Heart left ventricle (tissue), 16 donors: ENCODE data around the gene CDHR3. TPM values are rescaled to one million over a fixed set of nuclear protein-coding genes. Genes with fewer than 3 reads are reported as not detected.

Experiments used
- ATAC-seq, 4 donors: fragments of 200-7000 bp; cut with Tn5 transposase; one replicate each; pipeline ENCODE4 v1.9.1; 2020 to 2022; ENCODE audit warnings: moderate library complexity in 4 of 4, mild to moderate bottlenecking in 3 of 4, moderate number of reproducible peaks in 1 of 4
- DNase-seq, 5 donors: peaks; one replicate each; pipeline ENCODE4 v3.0.0-alpha.2; 2020
- H3K27ac ChIP-seq, 12 donors: fragments of 200-600 bp; sonication (generic) in 4 of 12; one replicate each; pipeline versions ENCODE4 v1.5.0 to v1.8.0; 2016 to 2022; ENCODE audit warnings: mild to moderate bottlenecking in 2 of 12
- H3K27me3 ChIP-seq, 9 donors: fragments of 200-600 bp; sonication (generic) in 2 of 9; one replicate each; pipeline versions ENCODE4 v1.5.1 to v1.8.0; 2016 to 2022; ENCODE audit warnings: mild to moderate bottlenecking in 3 of 9
- H3K36me3 ChIP-seq, 9 donors: fragments of 200-600 bp; sonication (generic) in 2 of 9; one replicate each; pipeline versions ENCODE4 v1.5.0 to v1.8.0; 2018 to 2022; ENCODE audit warnings: mild to moderate bottlenecking in 2 of 9
- H3K4me1 ChIP-seq, 12 donors: fragments of 200-600 bp; sonication (generic) in 4 of 12; one replicate each; pipeline versions ENCODE4 v1.5.0 to v1.8.0; 2016 to 2022; ENCODE audit warnings: mild to moderate bottlenecking in 3 of 12
- H3K4me3 ChIP-seq, 12 donors: fragments of 200-600 bp; sonication (generic) in 4 of 12; one replicate each; pipeline versions ENCODE4 v1.5.0 to v1.8.0; 2017 to 2022; ENCODE audit warnings: mild to moderate bottlenecking in 9 of 12, moderate library complexity in 4 of 12
- H3K9me3 ChIP-seq, 12 donors: fragments of 200-600 bp; sonication (generic) in 4 of 12; one replicate each; pipeline versions ENCODE4 v1.5.0 to v1.8.0; 2016 to 2022; ENCODE audit warnings: mild to moderate bottlenecking in 1 of 12
- POLR2A ChIP-seq, 2 donors: fragments of 450-650 bp; IDR thresholded peaks; one replicate each; pipeline ENCODE4 v1.6.1; 2017; ENCODE audit warnings: antibody characterized with exemption in 2 of 2, mild to moderate bottlenecking in 2 of 2, moderate library complexity in 2 of 2
- WGBS, 4 donors: extraction: QIAGEN DNeasy Blood & Tissue Kit in 2 of 4; methylation state at CpG; one replicate each; pipeline versions ENCODE4 v1.1.5 to v1.1.7; 2013 to 2018; 5-methylcytosine and 5-hydroxymethylcytosine counted together
- intact Hi-C, 10 donors: fragments of 100-400 bp; cut with DNase I; formaldehyde crosslinking; loops; one replicate each; pipeline versions ENCODE4 v1.11.1 to v1.14.2; 2022
- polyA plus RNA-seq, 2 donors: library from polyadenylated mRNA; stranded (reverse); fragments of 200-250 nt; gene quantifications; one replicate each; pipeline ENCODE4 v1.2.3, GENCODE V29; 2013
- total RNA-seq, 9 donors: library from RNA; depleted of rRNA in 2 of 9; stranded (reverse); fragments of >200 nt in 2 of 9; fragmentation: NEBNext Ultra II Directional in 3 of 9; extraction: Animal tissue kit (Norgen Biotek cat#: 25700) in 3 of 9; gene quantifications; one replicate each; pipeline versions ENCODE4 v1.1.0 to v1.2.4, GENCODE V29; 2016 to 2023
- TF ChIP-seq, protein P1 (sequence below), 12 donors: fragments of 200-600 bp; sonication (generic) in 4 of 12; IDR thresholded peaks; one replicate each; pipeline versions ENCODE4 v1.5.0 to v1.8.0; 2018 to 2022; ENCODE audit warnings: antibody characterized with exemption in 12 of 12, mild to moderate bottlenecking in 5 of 12
- donor health status: ischemic (EF 13 %, LVEDD 7.1; RV severe dilation, severe dysfunction).
- donor health status: healthy with polysubstance abuse.
- donor health status: DM: no; HTN: yes; CAD: no.
- donor health status: DM: no; HTN: no; CAD: no.
- donor health status: ischemic (EF 25% LVEDD 6.9; RV normal size, moderate dysfunction).
- donor health status: ischemic (EF 25% LVEDD 5.7; RV mildly dilated, moderate dysfunction).
- donor health status: healthy.
- donor health status: DM: yes; HTN: yes; CAD: no.
- donor health status: ischemic (EF 35%, LVEDD 5.7; RV mildly dilated, moderate dysfunction).
- donor health status: nonischemic (EF 11% LVEDD 7.7; RV severe dilation, severe dysfunction).
- donor health status: DM: yes; HTN: yes; CAD: no.
- donor health status: PGD.
- donor health status: ischemic (EF 29% LVEDD 5.4; RV normal size, mild dysfunction).
- donor health status: nonischemic (EF 23%, LVEDD 6.1; RV moderate dilation, normal function).

The CDHR3 gene
- total and polyA plus RNA-seq, 11 donors: 0.60 to 6.1 (median 1.4) TPM

- no peak for DNase-seq
- H3K27me3 ChIP-seq: peaks cover 0 to 4% (median 0%) of the 10 kb centered on the region in 9 donors
- H3K27ac ChIP-seq: no peak overlapping the region
- peaks cover 0 to 11% (median 6%) of the 10 kb centered on the region in 12 donors for H3K4me1 ChIP-seq
- peaks cover 0 to 7% (median 0%) of the 10 kb centered on the region in 12 donors for H3K9me3 ChIP-seq
- TF ChIP-seq POLR2A (IDR thresholded peaks at IDR 0.05): no peak
- TF ChIP-seq, protein P1, sequence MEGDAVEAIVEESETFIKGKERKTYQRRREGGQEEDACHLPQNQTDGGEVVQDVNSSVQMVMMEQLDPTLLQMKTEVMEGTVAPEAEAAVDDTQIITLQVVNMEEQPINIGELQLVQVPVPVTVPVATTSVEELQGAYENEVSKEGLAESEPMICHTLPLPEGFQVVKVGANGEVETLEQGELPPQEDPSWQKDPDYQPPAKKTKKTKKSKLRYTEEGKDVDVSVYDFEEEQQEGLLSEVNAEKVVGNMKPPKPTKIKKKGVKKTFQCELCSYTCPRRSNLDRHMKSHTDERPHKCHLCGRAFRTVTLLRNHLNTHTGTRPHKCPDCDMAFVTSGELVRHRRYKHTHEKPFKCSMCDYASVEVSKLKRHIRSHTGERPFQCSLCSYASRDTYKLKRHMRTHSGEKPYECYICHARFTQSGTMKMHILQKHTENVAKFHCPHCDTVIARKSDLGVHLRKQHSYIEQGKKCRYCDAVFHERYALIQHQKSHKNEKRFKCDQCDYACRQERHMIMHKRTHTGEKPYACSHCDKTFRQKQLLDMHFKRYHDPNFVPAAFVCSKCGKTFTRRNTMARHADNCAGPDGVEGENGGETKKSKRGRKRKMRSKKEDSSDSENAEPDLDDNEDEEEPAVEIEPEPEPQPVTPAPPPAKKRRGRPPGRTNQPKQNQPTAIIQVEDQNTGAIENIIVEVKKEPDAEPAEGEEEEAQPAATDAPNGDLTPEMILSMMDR (IDR thresholded peaks at IDR 0.05): no peak
- no peak for ATAC-seq
- H3K4me3 ChIP-seq: no peak overlapping the region
- no peaks in the 10 kb centered on the region for H3K36me3 ChIP-seq
- WGBS, 4 donors: 95 to 100% (median 97%) methylated on average over 2 of the region's 2 CpGs
- intact Hi-C loops: loop anchor here in 1 of 10 donors (10.0 kb wide), 1 partner anchor 100 kb away; no protein-coding TSS in a partner anchor
These were observed 71.3 kb downstream of the CDHR3 start for GRCh38 chr7:106034383-106034782.

DNA sequence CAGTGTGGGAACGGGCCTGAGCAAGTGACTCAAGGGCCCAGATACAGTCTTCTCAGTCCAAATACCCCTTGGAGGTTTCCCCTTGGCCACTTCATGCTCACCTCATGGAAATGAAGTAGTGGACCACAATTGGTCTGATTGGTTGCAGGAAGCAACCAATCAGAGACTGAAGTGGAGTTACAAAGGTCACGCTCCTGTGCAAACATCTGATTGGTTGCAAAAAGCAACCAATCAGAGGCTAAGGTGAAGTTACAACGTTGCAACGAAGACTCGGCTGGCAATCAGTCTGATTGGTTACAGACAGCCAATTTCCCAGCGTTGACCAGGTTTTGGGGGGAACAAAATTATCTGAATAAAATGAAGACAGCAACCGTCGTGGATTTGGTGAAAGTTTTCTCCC, 72.5 kb downstream of the CDHR3 start:
- Histone ChIP-seq H3K4me3 (no peak overlapping the region), H3K4me1 (peaks cover 0 to 11% (median 6%) of the 10 kb centered on the region in 12 donors), H3K9me3 (peaks cover 0 to 7% (median 0%) of the 10 kb centered on the region in 12 donors), H3K36me3 (no peaks in the 10 kb centered on the region), H3K27me3 (peaks cover 0 to 4% (median 0%) of the 10 kb centered on the region in 9 donors), H3K27ac (no peak overlapping the region)
- no peak for TF ChIP-seq POLR2A (IDR thresholded peaks at IDR 0.05)
- TF ChIP-seq, protein P1 (IDR thresholded peaks at IDR 0.05): no peak
- no peak for DNase-seq
- intact Hi-C loops: loop anchor here in 1 of 10 donors (10.0 kb wide), 1 partner anchor 101 kb away; no protein-coding TSS in a partner anchor
- WGBS, 4 donors: 92 to 94% (median 93%) methylated on average over 8 of the region's 8 CpGs
- ATAC-seq: no peak

- intact Hi-C loops: loop anchor here in 1 of 10 donors (10.0 kb wide), 1 partner anchor 101 kb away; no protein-coding TSS in a partner anchor
- DNase-seq: no peak
These were observed 72.9 kb downstream of the CDHR3 start for GRCh38 chr7:106036004-106036403.

DNA sequence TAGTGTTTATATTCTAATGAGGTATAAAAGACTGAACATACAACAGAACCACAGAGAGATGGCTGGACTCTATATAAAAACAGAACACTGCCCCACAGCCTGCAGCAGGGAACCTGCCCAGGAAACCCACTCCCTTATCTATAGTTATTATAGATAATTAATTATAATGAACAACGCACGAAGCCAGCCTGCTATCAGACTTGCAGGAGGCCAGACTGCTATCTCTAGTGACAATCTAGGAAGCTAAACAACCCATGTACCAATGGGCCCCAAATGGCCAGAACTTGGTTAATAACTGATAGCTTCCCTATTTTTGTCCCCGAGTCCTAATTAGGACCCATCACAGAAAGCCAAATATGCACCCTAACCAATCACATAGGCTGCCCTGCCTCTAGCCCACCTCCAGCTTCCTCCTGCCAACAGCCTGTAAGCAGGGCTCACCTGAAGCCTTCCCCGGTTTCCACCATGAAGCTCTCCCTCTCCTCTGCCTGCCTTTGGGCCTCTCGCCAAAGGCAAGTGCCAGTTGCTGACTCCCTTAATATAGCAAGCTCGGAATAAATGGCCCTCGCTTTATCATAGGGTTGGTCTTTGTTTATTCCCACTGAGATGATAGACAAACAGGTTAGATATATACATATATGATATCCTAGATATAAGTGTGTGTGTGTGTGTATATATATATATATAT, 74.6 kb downstream of the CDHR3 start:
- peaks cover 0 to 2% (median 0%) of the 10 kb centered on the region in 9 donors for H3K27me3 ChIP-seq
- 66 to 74% (median 72%) methylated on average over 7 of the region's 7 CpGs for WGBS, 4 donors
- ATAC-seq (no peak), DNase-seq (peak in 2 of 5 donors; percentile 32 to 56)
- TF ChIP-seq, protein P1 (IDR thresholded peaks at IDR 0.05): no peak
- no peak for TF ChIP-seq POLR2A (IDR thresholded peaks at IDR 0.05)
- no peak overlapping the region for H3K4me3 ChIP-seq
- no peaks in the 10 kb centered on the region for H3K36me3 ChIP-seq
- H3K27ac ChIP-seq: no peak overlapping the region
- H3K4me1 ChIP-seq: peaks cover 0 to 10% (median 3%) of the 10 kb centered on the region in 12 donors
- intact Hi-C loops: loop anchor here in 1 of 10 donors (10.0 kb wide), 1 partner anchor 103 kb away; no protein-coding TSS in a partner anchor
- peaks cover 0 to 7% (median 0%) of the 10 kb centered on the region in 12 donors for H3K9me3 ChIP-seq

More at GRCh38 chr7:106036004-106036403, 72.9 kb downstream of the CDHR3 start:
- Histone ChIP-seq H3K27ac (no peak overlapping the region), H3K4me3 (no peak overlapping the region), H3K9me3 (peaks cover 0 to 7% (median 0%) of the 10 kb centered on the region in 12 donors), H3K27me3 (peaks cover 0 to 4% (median 0%) of the 10 kb centered on the region in 9 donors), H3K4me1 (peaks cover 0 to 8% (median 6%) of the 10 kb centered on the region in 12 donors), H3K36me3 (no peaks in the 10 kb centered on the region)
- no peak for TF ChIP-seq POLR2A (IDR thresholded peaks at IDR 0.05)
- 70 to 94% (median 80%) methylated on average over 6 of the region's 6 CpGs for WGBS, 4 donors
- ATAC-seq: no peak
